Measurements from ENCODE around the gene FGF7. TPM values are rescaled to one million over a fixed set of nuclear protein-coding genes. Genes with fewer than 3 reads are reported as not detected.

Gene FGF7
- total and polyA plus RNA-seq, 7 donors, result 5.1 to 133 (median 105) TPM

GRCh38 chr15:49521802-49522201, 98.8 kb downstream of the FGF7 start:
- Histone ChIP-seq H3K4me3 (no peak overlapping the region), H3K9me3 (peaks cover 0 to 1% (median 0%) of the 10 kb centered on the region in 4 donors), H3K4me1 (no peaks in the 10 kb centered on the region), H3K36me3 (no peaks in the 10 kb centered on the region), H3K27ac (no peak overlapping the region), H3K27me3 (no peaks in the 10 kb centered on the region)
- TF ChIP-seq CTCF (IDR thresholded peaks at IDR 0.05) (no peak), POLR2AphosphoS5 (IDR thresholded peaks at IDR 0.05) (no peak), POLR2A (IDR thresholded peaks at IDR 0.05) (no peak), EP300 (IDR thresholded peaks at IDR 0.05) (no peak)
- intact Hi-C loops (cut with DNase I), result no loop called here
- no peak for DNase-seq
- 68 to 75% methylated on average over 3 of the region's 3 CpGs for WGBS, 2 donors

- Histone ChIP-seq H3K27me3 (no peaks in the 10 kb centered on the region), H3K27ac (no peak overlapping the region), H3K4me3 (no peak overlapping the region), H3K4me1 (no peaks in the 10 kb centered on the region), H3K36me3 (no peaks in the 10 kb centered on the region), H3K9me3 (peaks cover 0 to 2% (median 0%) of the 10 kb centered on the region in 4 donors)
- DNase-seq, result no peak
- intact Hi-C loops (cut with DNase I), result no loop called here
- no peak for TF ChIP-seq POLR2AphosphoS5 (IDR thresholded peaks at IDR 0.05)
- no peak for TF ChIP-seq POLR2A (IDR thresholded peaks at IDR 0.05)
- no peak for TF ChIP-seq CTCF (IDR thresholded peaks at IDR 0.05)
- no peak for TF ChIP-seq EP300 (IDR thresholded peaks at IDR 0.05)
- 59 to 80% methylated on average over 4 of the region's 4 CpGs for WGBS, 2 donors
Observed at GRCh38 chr15:49528289-49528688, 105.2 kb downstream of the FGF7 start.

DNA sequence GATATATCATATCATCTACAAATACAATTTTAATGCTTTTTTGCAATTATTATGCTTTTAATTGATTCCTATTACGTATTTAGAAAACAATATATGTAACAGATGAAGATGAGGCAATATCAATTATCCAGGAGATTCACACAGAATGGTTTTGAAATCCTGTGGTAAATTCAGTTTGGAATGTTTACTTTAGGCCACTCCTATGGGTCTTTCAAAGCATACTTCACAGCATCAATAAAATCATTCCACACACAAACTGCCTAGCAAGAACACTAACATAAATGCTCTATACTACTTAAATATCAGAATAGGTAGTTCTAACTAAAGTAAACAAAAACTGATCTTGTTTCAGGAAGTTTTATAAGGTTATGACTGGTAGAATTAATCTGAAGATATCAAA, 107.0 kb downstream of the FGF7 start:
- H3K9me3 ChIP-seq, result peaks cover 0 to 8% (median 0%) of the 10 kb centered on the region in 4 donors
- DNase-seq, result no peak
- 34 to 63% methylated on average over 1 of the region's 1 CpG for WGBS, 2 donors
- no peak overlapping the region for H3K27ac ChIP-seq
- no peaks in the 10 kb centered on the region for H3K27me3 ChIP-seq
- TF ChIP-seq EP300 (IDR thresholded peaks at IDR 0.05) (no peak), CTCF (IDR thresholded peaks at IDR 0.05) (no peak), POLR2A (IDR thresholded peaks at IDR 0.05) (no peak), POLR2AphosphoS5 (IDR thresholded peaks at IDR 0.05) (no peak)
- H3K36me3 ChIP-seq, result no peaks in the 10 kb centered on the region
- H3K4me1 ChIP-seq, result no peaks in the 10 kb centered on the region
- no peak overlapping the region for H3K4me3 ChIP-seq
- intact Hi-C loops (cut with DNase I), result no loop called here

Other genes starting within 250 kb of the FGF7 start
- 10 to 100 TPM; 11.1 to 21.1 (median 15.0) TPM for gene FAM227B, start 197.6 kb downstream of the FGF7 start, total RNA-seq
- 1 to 10 TPM; 1.8 to 4.8 (median 2.9) TPM for gene FAM227B, start 197.6 kb downstream of the FGF7 start, polyA plus RNA-seq
- 10 to 100 TPM; 22.7 to 39.8 (median 33.7) TPM for gene DTWD1, start 197.8 kb downstream of the FGF7 start, total RNA-seq
- gene DTWD1, start 197.8 kb downstream of the FGF7 start, polyA plus RNA-seq, result 10 to 100 TPM; 10.6 to 16.2 (median 10.7) TPM